ENCODE results near the gene WLS. TPM values are rescaled to one million over a fixed set of nuclear protein-coding genes. Genes with fewer than 3 reads are reported as not detected.
"Not testable (repeated sequence)": the region's sequence is repeated elsewhere in the genome, so short reads cannot be mapped to it uniquely, and the experiment has no call there.

Gene WLS
- total RNA-seq, 1 donor from 2014 or later = 186 TPM

- no peak for DNase-seq (ENCODE audit: low spot score)
These were observed 33.6 kb downstream of the WLS start for GRCh38 chr1:68198752-68199151.

GRCh38 chr1:68197891-68198290 is 34.4 kb downstream of the WLS start:
- DNase-seq (ENCODE audit: low spot score) = no peak

GRCh38 chr1:68197461-68197860 is 34.9 kb downstream of the WLS start:
- no peak for DNase-seq (ENCODE audit: low spot score)

- DNase-seq (ENCODE audit: low spot score) = no peak
These were observed 35.6 kb downstream of the WLS start for GRCh38 chr1:68196676-68197075.

- DNase-seq (ENCODE audit: low spot score) = no peak
These were observed 40.6 kb downstream of the WLS start for GRCh38 chr1:68191717-68192116.

GRCh38 chr1:68188644-68189340 is 43.5 kb downstream of the WLS start:
- DNase-seq (ENCODE audit: low spot score) = no peak

GRCh38 chr1:68188060-68188538 is 44.2 kb downstream of the WLS start:
- DNase-seq (ENCODE audit: low spot score) = no peak

- no peak for DNase-seq (ENCODE audit: low spot score)
These were observed 46.6 kb downstream of the WLS start for GRCh38 chr1:68185743-68186142.

GRCh38 chr1:68183895-68184294 is 48.4 kb downstream of the WLS start:
- no peak for DNase-seq (ENCODE audit: low spot score)

GRCh38 chr1:68181165-68181556 is 51.2 kb downstream of the WLS start:
- no peak for DNase-seq (ENCODE audit: low spot score)

GRCh38 chr1:68180441-68181164 is 51.7 kb downstream of the WLS start:
- DNase-seq (ENCODE audit: low spot score) = no peak

- no peak for DNase-seq (ENCODE audit: low spot score)
These were observed 53.4 kb downstream of the WLS start for GRCh38 chr1:68178821-68179490.

GRCh38 chr1:68175621-68176398 is 56.5 kb downstream of the WLS start:
- peak; percentile 53 for DNase-seq (ENCODE audit: low spot score)

- no peak for DNase-seq (ENCODE audit: low spot score)
These were observed 57.6 kb downstream of the WLS start for GRCh38 chr1:68174738-68175113.

GRCh38 chr1:68173936-68174737 is 58.2 kb downstream of the WLS start:
- peak; percentile 86 for DNase-seq (ENCODE audit: low spot score)

- DNase-seq (ENCODE audit: low spot score) = no peak
These were observed 58.9 kb downstream of the WLS start for GRCh38 chr1:68173283-68173935.

- DNase-seq (ENCODE audit: low spot score) = not testable (repeated sequence)
These were observed 60.5 kb downstream of the WLS start for GRCh38 chr1:68171795-68172194.

GRCh38 chr1:68168545-68169171 is 63.7 kb downstream of the WLS start:
- DNase-seq (ENCODE audit: low spot score) = no peak

GRCh38 chr1:68167211-68167610 is 65.1 kb downstream of the WLS start:
- no peak for DNase-seq (ENCODE audit: low spot score)

- no peak for DNase-seq (ENCODE audit: low spot score)
These were observed 66.0 kb downstream of the WLS start for GRCh38 chr1:68166348-68166747.
